Testis (tissue), 3 donors: ENCODE data around the gene NPEPL1. TPM values are rescaled to one million over a fixed set of nuclear protein-coding genes. Genes with fewer than 3 reads are reported as not detected.

Source experiments
- DNase-seq: peaks from one replicate; pipeline ENCODE4 v3.0.0-alpha.2; 2019
- H3K27ac ChIP-seq, 2 donors: fragments of 200-600 bp; sonication (generic); one replicate each; pipeline ENCODE4 v1.5.1; 2019
- H3K27me3 ChIP-seq: fragments of 200-600 bp; sonication (generic); one replicate; pipeline ENCODE4 v1.5.1; 2019
- H3K36me3 ChIP-seq: fragments of 200-600 bp; sonication (generic); one replicate; pipeline ENCODE4 v1.5.1; 2017; ENCODE audit warnings: low read depth; ENCODE audit errors: missing control alignments
- H3K4me1 ChIP-seq: fragments of 200-600 bp; sonication (generic); one replicate; pipeline ENCODE4 v1.5.1; 2019
- H3K4me3 ChIP-seq, 2 donors: fragments of 200-600 bp; sonication (generic); one replicate each; pipeline ENCODE4 v1.5.1; 2017 to 2019
- H3K9me3 ChIP-seq: fragments of 200-600 bp; sonication (generic); one replicate; pipeline ENCODE4 v1.5.1; 2017
- POLR2A ChIP-seq: fragments of 450-650 bp; IDR thresholded peaks from one replicate; pipeline ENCODE4 v1.6.1; 2017; ENCODE audit warnings: antibody characterized with exemption, mild to moderate bottlenecking, moderate library complexity
- WGBS, 2 donors: methylation state at CpG; one replicate each; pipeline ENCODE4 v1.1.5; 2018; 5-methylcytosine and 5-hydroxymethylcytosine counted together
- intact Hi-C: fragments of 100-400 bp; cut with DNase I; formaldehyde crosslinking; loops from one replicate; pipeline ENCODE4 v1.15.1; 2023; ENCODE audit warnings: low total_unique reads
- polyA plus RNA-seq: library from polyadenylated mRNA; stranded (reverse); fragments of 350-450 nt; fragmentation: Illumina TruSeq; extraction: RNeasy Lipid Tissue Mini Kit (QIAGEN cat#74804); gene quantifications from one replicate; pipeline ENCODE4 v1.2.3, GENCODE V29; 2014; ENCODE audit warnings: low read depth, low replicate concordance; ENCODE audit not compliant: insufficient read depth
- total RNA-seq, 2 donors: library from RNA; depleted of rRNA; stranded (reverse); fragments of >200 nt; gene quantifications; one replicate each; pipeline ENCODE4 v1.2.3, GENCODE V29; 2016
- TF ChIP-seq, protein P1 (sequence below), 3 experiments: fragments of 450-650 bp in 2 of 3; fragments of 200-600 bp in 1 of 3; sonication (generic) in 1 of 3; IDR thresholded peaks; one replicate each; pipeline ENCODE4 v1.5.1; 2016 to 2019; ENCODE audit warnings: antibody characterized with exemption in 3 of 3, mild to moderate bottlenecking in 2 of 3, moderate library complexity in 1 of 3

NPEPL1 gene
- total and polyA plus RNA-seq, 3 donors from 2014 or later = 47.6 to 79.9 (median 56.3) TPM

DNA sequence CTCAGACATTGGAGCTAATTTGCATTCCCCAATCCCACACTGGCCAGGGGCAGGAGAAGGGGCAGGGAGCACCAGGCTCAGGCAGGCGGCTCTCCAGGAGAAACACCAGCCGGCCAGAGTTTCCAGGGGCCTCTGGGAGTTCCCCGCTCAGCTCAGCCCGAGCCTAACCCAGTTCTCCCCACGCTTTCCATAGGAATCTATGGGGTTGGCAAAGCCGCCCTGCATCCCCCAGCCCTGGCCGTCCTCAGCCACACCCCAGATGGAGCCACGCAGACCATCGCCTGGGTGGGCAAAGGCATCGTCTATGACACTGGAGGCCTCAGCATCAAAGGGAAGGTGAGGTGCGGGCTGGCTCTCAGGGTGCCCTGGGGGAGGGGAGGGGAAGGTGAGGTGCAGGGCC, 8.2 kb downstream of the NPEPL1 start:
- H3K4me3 ChIP-seq = no peak overlapping the region
- TF ChIP-seq, protein P1, sequence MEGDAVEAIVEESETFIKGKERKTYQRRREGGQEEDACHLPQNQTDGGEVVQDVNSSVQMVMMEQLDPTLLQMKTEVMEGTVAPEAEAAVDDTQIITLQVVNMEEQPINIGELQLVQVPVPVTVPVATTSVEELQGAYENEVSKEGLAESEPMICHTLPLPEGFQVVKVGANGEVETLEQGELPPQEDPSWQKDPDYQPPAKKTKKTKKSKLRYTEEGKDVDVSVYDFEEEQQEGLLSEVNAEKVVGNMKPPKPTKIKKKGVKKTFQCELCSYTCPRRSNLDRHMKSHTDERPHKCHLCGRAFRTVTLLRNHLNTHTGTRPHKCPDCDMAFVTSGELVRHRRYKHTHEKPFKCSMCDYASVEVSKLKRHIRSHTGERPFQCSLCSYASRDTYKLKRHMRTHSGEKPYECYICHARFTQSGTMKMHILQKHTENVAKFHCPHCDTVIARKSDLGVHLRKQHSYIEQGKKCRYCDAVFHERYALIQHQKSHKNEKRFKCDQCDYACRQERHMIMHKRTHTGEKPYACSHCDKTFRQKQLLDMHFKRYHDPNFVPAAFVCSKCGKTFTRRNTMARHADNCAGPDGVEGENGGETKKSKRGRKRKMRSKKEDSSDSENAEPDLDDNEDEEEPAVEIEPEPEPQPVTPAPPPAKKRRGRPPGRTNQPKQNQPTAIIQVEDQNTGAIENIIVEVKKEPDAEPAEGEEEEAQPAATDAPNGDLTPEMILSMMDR (IDR thresholded peaks at IDR 0.05) = no peak
- TF ChIP-seq POLR2A = no peak
- H3K27ac ChIP-seq = no peak overlapping the region
- 75 to 96% methylated on average over 3 to 11 of the region's 11 CpGs for WGBS, 2 donors
- intact Hi-C loops = no loop called here
- no peak for DNase-seq
- no peaks in the 10 kb centered on the region for H3K9me3 ChIP-seq
- H3K4me1 ChIP-seq = peaks cover 11% of the 10 kb centered on the region
- H3K36me3 ChIP-seq = no peaks in the 10 kb centered on the region
- no peaks in the 10 kb centered on the region for H3K27me3 ChIP-seq

DNA sequence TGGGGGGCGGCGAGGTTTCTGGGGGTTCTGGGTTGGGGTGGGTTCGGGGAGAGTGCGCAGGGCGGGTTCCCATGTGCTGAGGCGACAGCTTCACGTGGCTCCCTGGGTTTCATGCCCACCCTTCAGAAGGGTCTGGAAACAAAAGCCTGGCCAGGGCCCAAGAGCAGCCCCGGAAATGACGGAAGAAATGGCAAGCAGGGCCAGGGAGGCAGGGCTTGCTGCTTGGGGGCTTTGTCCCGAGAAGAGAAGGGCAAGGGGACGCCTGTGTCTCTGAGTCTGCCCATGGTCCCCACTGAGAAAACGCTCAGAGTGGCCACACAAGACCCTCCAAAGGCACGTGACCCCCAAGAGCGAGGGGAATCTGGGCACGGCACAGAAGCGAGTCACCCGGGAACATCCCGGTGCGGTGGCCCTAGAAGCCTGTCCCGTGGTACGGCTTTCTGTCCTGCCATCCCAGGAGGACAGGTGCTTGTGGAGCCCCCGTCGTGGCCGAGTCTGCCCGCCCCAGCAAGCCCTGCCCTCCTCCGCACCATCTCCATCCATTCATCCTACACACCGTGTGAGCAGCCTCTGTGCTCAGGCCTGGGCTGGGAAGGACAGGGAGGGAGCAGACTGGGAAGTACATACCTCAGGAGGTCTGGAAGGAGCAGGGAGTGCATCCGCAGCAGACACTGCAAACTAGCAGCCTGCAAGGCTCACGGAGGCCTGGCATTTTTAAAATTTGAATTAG, 9.0 kb downstream of the NPEPL1 start:
- 90 to 91% methylated on average over 25 to 29 of the region's 29 CpGs for WGBS, 2 donors
- intact Hi-C loops = no loop called here
- Histone ChIP-seq H3K36me3 (no peaks in the 10 kb centered on the region), H3K27ac (no peak overlapping the region), H3K4me1 (peaks cover 11% of the 10 kb centered on the region), H3K27me3 (no peaks in the 10 kb centered on the region), H3K4me3 (no peak overlapping the region), H3K9me3 (no peaks in the 10 kb centered on the region)
- TF ChIP-seq POLR2A = no peak
- TF ChIP-seq, protein P1 (IDR thresholded peaks at IDR 0.05) = no peak
- DNase-seq = no peak

DNA sequence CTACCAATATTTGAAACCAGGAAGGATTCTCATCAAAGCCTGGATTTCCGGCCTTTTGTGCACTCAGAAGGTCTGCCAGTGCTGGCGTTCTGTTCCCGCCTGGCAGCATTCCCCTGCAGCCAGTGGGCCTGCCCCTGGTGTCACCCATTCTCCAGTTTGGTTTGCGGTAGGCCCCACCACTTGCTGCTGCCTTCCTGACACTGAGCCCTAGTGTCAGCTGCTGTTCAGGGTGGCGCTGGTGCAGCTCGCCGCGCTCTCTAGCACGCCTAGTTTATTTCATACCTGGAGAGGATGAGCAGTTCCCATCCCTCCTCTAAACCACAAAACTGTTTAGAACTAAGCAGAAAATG, 9.5 kb downstream of the NPEPL1 start:
- H3K9me3 ChIP-seq = no peaks in the 10 kb centered on the region
- no peak for DNase-seq
- no peak overlapping the region for H3K27ac ChIP-seq
- 96 to 98% methylated on average over 9 of the region's 9 CpGs for WGBS, 2 donors
- H3K4me1 ChIP-seq = peaks cover 11% of the 10 kb centered on the region
- TF ChIP-seq POLR2A = no peak
- TF ChIP-seq, protein P1 (IDR thresholded peaks at IDR 0.05) = no peak
- H3K36me3 ChIP-seq = no peaks in the 10 kb centered on the region
- intact Hi-C loops = no loop called here
- no peaks in the 10 kb centered on the region for H3K27me3 ChIP-seq
- H3K4me3 ChIP-seq = no peak overlapping the region

DNA sequence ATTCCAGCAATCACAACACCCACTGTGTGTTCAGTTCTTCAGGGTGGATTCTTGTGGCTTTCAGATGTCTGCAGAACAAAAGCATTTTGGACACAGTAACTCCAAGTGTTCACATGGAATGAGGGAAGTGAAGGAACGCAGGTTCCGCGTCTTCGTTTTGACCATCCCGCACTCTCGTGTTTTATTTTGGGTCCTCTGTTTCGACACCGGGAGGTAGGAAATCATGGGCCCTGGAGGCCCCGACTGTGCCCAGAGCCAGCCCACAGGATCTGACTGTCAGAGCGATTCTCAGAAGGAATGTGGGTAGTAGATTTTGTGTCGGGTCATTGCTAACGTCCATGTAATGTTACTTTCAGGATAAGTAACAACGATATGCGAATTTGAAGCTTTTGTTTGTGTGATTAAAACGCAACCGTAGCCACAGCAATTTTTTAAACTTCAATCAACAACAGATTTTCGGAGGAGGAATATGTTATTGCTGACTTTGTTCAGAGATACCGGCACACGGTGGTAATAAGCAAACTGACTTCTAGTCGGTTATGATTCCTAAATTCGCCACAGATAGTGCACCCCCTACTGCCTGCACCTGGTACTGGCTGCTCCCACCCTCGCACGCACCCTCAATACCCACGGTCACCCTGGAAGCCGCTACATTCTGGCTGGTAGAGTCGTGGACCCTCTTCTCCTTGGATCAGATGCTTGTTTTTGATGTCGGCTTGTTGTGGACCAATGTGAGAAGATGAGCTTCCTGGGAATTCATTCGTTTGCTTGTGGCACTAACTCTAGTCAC, 10.5 kb downstream of the NPEPL1 start:
- Histone ChIP-seq H3K27me3 (no peaks in the 10 kb centered on the region), H3K4me1 (peaks cover 11% of the 10 kb centered on the region), H3K36me3 (no peaks in the 10 kb centered on the region), H3K9me3 (no peaks in the 10 kb centered on the region), H3K27ac (no peak overlapping the region), H3K4me3 (no peak overlapping the region)
- intact Hi-C loops = no loop called here
- no peak for DNase-seq
- WGBS, 2 donors = 94 to 95% methylated on average over 28 of the region's 28 CpGs
- TF ChIP-seq, protein P1 (IDR thresholded peaks at IDR 0.05) = no peak
- no peak for TF ChIP-seq POLR2A
